Retinal pigment epithelial cell (primary cell): ENCODE data around the gene DOCK6.

Source experiments
- DNase-seq: peaks from one replicate; pipeline ENCODE4 v3.0.0-alpha.2; 2010; ENCODE audit warnings: low read depth
- H3K4me3 ChIP-seq: 2 replicates; pipeline ENCODE4 v1.5.1; 2011; ENCODE audit warnings: mild to moderate bottlenecking, low read length, control low read depth, moderate library complexity
- CTCF ChIP-seq: conservative IDR thresholded peaks from 2 replicates; pipeline ENCODE4 v1.5.1; 2011; ENCODE audit warnings: low read depth, low read length, control low read depth, inconsistent platforms

The DOCK6 gene

GRCh38 chr19:11274533-11275086 lies 12.3 kb upstream of the DOCK6 start:
- no peak for DNase-seq
- H3K4me3 ChIP-seq = no peak overlapping the region
- TF ChIP-seq CTCF = no peak

- no peak for TF ChIP-seq CTCF
- no peak for DNase-seq
- H3K4me3 ChIP-seq = no peak overlapping the region
Measured at GRCh38 chr19:11273989-11274388, 11.7 kb upstream of the DOCK6 start.

- DNase-seq = no peak
- no peak for TF ChIP-seq CTCF
- H3K4me3 ChIP-seq = no peak overlapping the region
Measured at GRCh38 chr19:11273296-11273695, 11.0 kb upstream of the DOCK6 start.

- no peak overlapping the region for H3K4me3 ChIP-seq
- TF ChIP-seq CTCF = no peak
- DNase-seq = no peak
Measured at GRCh38 chr19:11269408-11269807, 7.1 kb upstream of the DOCK6 start.

GRCh38 chr19:11268783-11269267 lies 6.5 kb upstream of the DOCK6 start:
- TF ChIP-seq CTCF = no peak
- H3K4me3 ChIP-seq = no peak overlapping the region
- no peak for DNase-seq

- H3K4me3 ChIP-seq = no peak overlapping the region
- no peak for DNase-seq
- TF ChIP-seq CTCF = no peak
Measured at GRCh38 chr19:11267316-11268085, 5.2 kb upstream of the DOCK6 start.

- no peak for DNase-seq
- H3K4me3 ChIP-seq = no peak overlapping the region
- no peak for TF ChIP-seq CTCF
Measured at GRCh38 chr19:11265785-11266236, 3.5 kb upstream of the DOCK6 start.
